Measurements from ENCODE around the gene FAM110C.

DNA sequence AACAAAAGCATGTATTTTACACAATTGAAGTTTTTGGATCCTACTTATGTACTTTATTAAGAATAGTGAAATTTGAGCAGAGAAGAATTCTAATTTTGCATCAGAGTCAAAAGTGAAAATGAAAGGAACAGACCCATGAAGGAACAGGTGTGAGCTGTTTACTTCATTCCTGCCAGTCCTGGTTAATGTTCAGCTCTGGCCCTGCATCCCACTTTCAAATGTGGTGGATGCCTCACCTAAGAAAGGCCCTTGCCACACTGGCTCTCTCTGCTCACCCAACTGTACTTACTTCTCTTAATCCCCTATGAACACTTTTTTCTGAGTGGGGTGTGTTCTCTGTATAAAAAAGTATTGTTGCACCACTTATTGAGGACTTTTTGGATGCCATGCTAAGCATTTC is 22.2 kb downstream of the FAM110C start:
- TF ChIP-seq, protein P1, sequence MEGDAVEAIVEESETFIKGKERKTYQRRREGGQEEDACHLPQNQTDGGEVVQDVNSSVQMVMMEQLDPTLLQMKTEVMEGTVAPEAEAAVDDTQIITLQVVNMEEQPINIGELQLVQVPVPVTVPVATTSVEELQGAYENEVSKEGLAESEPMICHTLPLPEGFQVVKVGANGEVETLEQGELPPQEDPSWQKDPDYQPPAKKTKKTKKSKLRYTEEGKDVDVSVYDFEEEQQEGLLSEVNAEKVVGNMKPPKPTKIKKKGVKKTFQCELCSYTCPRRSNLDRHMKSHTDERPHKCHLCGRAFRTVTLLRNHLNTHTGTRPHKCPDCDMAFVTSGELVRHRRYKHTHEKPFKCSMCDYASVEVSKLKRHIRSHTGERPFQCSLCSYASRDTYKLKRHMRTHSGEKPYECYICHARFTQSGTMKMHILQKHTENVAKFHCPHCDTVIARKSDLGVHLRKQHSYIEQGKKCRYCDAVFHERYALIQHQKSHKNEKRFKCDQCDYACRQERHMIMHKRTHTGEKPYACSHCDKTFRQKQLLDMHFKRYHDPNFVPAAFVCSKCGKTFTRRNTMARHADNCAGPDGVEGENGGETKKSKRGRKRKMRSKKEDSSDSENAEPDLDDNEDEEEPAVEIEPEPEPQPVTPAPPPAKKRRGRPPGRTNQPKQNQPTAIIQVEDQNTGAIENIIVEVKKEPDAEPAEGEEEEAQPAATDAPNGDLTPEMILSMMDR (IDR thresholded peaks at IDR 0.05): no peak
- no peak for TF ChIP-seq POLR2A (IDR thresholded peaks at IDR 0.05)

Data from uterus (tissue), 2 donors.